ENCODE results near the gene SPNS3.

DNA sequence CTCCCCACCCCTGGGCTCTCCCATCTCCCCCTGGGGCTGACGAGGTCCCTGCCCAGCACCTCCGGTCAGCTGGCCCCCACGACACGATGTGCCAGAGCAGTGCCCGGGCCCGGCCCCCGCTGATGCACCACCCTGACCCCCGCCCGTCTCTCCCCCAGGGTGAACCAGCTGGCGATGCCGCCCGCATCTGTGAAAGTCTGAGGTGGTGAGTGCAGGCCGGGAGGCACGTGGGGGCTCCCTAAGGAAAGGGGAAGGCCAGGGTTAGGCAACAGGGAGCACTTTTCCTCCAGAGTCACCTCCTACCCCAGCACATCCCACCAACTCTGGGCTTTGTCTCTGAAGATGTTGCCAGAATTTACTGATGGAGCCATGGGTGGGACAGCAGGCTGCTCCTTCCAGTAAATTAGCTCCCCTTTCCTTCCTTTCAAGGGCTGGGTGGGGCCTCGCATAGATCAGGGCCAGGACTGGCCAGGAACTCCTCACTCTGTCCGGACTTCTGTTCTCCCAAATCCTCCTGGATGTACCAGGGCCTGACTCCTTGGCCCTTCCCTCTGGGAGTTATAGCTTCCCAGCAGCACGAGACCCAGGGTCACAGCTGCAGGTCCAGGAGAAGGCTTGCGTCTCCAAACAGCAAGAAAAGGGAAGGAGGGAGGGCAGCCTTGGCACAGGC, 103.1 kb downstream of the SPNS3 start:
- TF ChIP-seq SMC3 (conservative IDR thresholded peaks at IDR 0.05; ENCODE audit: poor library complexity) (no peak), CTCF (IDR thresholded peaks at IDR 0.05; ENCODE audit: poor library complexity, severe bottlenecking) (no peak), POLR2AphosphoS5 (IDR thresholded peaks at IDR 0.05) (no peak), EZH2 (IDR thresholded peaks at IDR 0.05; ENCODE audit: borderline replicate concordance, insufficient read depth, low read length, poor library complexity, severe bottlenecking) (no peak), RAD21 (conservative IDR thresholded peaks at IDR 0.05) (no peak), TAF1 (IDR thresholded peaks at IDR 0.05; ENCODE audit: low read depth) (no peak)
- TF ChIP-seq, protein P1, sequence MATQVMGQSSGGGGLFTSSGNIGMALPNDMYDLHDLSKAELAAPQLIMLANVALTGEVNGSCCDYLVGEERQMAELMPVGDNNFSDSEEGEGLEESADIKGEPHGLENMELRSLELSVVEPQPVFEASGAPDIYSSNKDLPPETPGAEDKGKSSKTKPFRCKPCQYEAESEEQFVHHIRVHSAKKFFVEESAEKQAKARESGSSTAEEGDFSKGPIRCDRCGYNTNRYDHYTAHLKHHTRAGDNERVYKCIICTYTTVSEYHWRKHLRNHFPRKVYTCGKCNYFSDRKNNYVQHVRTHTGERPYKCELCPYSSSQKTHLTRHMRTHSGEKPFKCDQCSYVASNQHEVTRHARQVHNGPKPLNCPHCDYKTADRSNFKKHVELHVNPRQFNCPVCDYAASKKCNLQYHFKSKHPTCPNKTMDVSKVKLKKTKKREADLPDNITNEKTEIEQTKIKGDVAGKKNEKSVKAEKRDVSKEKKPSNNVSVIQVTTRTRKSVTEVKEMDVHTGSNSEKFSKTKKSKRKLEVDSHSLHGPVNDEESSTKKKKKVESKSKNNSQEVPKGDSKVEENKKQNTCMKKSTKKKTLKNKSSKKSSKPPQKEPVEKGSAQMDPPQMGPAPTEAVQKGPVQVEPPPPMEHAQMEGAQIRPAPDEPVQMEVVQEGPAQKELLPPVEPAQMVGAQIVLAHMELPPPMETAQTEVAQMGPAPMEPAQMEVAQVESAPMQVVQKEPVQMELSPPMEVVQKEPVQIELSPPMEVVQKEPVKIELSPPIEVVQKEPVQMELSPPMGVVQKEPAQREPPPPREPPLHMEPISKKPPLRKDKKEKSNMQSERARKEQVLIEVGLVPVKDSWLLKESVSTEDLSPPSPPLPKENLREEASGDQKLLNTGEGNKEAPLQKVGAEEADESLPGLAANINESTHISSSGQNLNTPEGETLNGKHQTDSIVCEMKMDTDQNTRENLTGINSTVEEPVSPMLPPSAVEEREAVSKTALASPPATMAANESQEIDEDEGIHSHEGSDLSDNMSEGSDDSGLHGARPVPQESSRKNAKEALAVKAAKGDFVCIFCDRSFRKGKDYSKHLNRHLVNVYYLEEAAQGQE (IDR thresholded peaks at IDR 0.05; ENCODE audit: borderline replicate concordance), result no peak
